HCEC 1CT (cell line): ENCODE data around the gene COPA.
A peak's percentile ranks its signal among the peaks of the same experiment; 100 is the strongest.
"Not testable (repeated sequence)": the region's sequence is repeated elsewhere in the genome, so short reads cannot be mapped to it uniquely, and the experiment has no call there.

Source experiments
- DNase-seq: peaks from one replicate; pipeline ENCODE4 v3.0.0-alpha.2; 2017

Gene COPA

DNA sequence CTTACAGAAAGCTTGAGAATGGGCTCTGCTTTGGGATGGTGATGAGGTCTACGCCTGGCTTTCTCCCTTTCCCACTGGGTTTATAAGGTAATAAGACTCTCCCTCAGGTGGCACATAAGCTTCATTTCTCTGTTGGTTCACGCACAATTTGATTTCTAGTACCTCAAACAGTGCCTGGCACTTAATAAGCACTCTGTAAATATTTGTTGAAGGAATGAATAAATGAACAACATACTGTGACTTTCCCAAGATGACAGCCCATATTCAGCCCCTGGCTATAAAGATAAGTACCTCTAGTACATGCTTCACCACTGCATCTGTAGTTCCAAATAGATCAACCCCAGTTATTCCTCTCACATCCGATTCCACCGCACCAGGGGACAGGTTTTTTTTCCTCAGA is 17.8 kb downstream of the COPA start:
- DNase-seq, result no peak

DNA sequence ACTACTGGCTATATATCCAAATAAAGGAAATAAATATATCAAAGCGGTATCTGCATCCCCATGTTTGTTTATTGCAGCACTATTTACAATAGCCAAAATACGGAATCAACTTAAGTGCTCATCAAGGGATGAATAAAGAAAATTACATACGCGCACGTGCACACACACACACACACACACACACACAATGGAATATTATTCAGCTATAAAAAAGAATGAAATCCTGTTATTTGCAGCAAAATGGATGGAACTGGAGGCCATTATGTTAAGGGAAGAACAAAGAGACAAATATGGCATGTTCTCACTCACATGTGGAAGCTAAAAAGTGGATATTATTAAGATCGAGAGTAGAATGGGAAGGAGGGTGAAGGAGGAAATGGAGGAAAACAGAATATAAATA is 20.2 kb downstream of the COPA start:
- no peak for DNase-seq

DNA sequence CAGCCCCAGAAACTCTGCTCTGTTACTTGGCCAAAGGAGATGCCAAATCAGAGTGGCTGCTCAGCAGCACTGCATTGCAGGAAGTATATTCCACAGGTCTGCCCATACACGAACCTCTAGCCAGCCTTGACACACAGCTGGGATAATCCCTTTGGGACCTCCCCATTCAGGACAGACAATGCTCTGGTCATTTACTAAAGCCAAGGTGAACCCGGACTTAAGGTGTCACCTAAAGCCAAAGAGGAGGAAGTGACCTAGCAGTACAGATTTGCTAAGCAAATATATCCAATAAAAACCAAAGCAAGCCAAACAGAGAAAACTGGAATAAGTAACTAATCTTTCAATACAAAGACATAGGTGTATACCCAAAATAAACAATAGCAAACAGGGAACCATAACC is 27.7 kb downstream of the COPA start:
- DNase-seq, result no peak

DNA sequence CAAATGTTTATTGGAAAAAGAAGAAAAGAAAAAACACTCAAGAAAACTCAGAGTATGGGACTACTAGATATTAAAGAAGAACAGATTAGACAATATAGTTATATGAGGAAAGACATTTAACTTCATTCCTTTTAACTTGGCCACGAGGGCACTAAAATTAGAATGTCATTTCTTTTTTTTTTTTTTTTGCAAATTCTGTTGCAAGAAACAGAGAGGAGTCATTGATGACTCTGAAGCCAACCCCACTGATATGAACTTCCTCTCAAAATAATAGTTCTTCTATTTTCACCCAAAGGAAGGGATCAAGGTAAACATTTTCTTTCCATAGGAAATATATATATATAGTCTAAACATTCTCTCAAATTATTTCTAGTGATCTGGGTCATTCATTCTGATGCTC is 33.5 kb downstream of the COPA start:
- no peak for DNase-seq

- DNase-seq, result peak; percentile 14
These were observed 33.9 kb downstream of the COPA start for GRCh38 chr1:160309185-160309557.

DNA sequence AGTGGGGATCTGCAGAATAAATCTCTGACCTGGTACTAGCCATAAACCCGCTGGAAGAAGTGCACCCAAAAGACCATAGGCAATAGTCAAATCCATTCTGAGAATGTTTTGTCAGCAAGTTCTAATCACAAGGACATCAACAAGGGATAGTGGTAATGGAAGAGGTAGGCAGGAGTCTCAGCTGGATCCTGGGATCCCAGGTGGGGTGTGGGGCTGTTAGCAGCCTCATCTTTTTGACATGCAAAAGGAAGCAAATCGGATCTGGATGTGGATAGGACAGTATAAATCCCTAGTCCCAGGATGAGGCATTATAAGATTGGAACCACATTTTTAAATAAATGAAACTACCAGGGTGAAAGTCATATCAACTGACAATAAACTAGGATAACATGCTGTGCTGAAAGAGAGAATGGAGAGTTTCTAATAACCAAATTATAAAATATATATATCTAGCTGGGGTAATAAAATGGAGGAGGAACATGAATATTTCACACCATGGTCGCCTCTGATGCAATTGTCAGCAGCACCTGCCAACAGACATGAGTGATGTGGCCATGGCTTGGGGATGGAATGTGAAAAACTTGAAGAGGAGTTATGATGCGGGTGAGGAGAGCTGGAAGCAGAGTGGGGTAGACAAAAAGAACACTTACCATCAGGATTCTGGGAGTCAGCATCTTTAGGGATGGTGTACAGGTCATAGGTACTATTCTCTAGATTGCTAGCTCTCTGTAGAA is 34.4 kb downstream of the COPA start:
- no peak for DNase-seq

- no peak for DNase-seq
These were observed 35.8 kb downstream of the COPA start for GRCh38 chr1:160307118-160307791.

DNA sequence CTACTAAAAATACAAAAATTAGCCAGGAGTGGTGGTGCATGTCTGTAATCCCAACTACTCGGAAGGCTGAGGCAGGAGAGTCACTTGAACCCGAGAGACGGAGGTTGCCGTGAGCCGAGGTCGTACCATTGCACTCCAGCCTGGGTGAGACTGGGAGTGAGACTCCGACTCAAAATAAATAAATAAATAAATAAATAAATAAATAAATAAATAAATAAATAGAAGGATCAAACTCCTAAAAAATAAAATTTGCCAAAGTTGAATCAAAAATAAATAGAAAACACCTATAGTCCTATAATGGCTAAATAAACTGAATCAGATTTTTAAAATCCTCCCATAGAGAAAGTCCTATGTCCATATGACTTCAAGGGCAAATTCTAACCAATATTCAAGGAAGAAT is 42.9 kb downstream of the COPA start:
- DNase-seq, result no peak

- DNase-seq, result no peak
These were observed 47.0 kb downstream of the COPA start for GRCh38 chr1:160296036-160296435.

- no peak for DNase-seq
These were observed 49.8 kb downstream of the COPA start for GRCh38 chr1:160293020-160293968.

DNA sequence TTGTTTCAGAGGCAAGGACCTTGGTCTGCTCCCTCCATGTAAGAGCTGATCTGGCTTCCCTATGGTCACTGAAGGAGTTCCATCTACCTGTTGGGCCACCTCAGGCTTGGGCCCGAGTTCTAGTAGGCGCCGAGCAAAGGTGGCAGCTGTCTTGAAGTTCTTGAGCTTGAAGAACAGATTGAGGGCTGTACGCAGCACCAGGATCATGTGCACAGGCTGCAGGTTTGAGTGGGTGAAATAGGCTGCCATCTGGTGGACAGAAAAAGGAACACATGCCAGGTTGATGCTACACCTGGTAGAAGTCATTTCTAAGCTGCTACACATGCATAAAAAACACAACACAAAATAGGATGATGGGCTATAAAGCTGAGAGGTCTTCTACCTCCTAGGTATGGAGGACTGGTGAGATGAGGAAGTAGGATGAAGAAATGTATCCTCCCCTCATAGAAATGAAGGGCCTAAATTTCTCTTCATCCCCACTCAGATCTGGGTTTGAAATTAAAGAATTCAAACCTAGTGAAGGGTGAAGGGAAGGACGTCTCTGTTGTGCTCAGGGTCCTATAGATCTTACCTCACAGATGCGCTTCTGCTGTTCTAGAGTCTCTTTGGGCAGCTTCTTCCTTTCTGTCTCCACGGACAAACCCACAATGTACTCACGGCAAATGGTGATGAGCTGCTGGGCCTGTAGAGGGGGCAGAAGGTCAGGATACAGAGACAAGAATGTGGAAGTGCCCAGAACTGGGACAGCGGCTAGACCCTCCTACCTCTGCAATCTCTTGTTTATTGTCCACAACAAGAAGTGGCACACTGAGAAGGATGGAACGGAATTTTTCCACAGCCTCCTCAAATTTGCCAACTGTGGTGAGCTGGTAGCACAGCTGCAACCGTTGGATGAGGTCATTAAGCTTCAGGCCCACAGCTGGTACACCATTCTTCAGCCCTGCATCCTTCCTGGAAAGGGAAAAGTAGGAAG is 51.5 kb downstream of the COPA start:
- peak; percentile 56 for DNase-seq

DNA sequence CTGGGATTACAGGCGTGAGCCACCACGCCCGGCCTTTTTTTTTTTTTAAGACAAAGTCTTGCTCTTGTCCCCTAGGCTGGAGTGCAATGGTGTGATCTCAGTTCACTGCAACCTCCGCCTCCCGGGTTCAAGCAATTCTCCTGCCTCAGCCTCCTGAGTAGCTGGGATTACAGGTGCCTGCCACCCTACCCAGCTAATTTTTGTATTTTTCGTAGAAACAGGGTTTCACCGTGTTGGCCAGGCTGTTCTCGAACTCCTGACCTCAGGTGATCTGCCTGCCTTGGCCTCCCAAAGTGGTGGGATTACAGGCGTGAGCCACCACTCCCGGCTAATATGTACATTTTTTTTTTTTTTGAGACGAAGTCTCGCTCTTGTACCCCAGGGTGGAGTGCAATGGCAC is 55.3 kb downstream of the COPA start:
- DNase-seq, result not testable (repeated sequence)

DNA sequence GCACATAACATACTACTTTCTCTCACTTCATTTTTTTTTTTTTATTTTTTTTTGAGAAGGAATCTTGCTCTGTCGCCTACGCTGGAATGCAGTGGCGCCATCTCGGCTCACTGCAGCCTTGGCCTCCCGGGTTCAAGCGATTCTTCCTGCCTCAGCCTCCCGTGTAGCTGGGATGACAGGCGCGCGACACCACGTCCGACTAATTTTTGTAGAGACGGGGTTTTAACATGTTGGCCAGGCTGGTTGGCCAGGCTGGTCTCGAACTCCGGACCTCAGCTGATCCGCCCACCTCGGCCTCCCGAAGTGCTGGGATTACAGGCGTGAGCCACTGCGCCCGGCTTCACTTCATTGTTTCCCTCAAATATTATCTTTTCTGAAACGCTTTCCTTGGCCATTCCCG is 57.5 kb downstream of the COPA start:
- DNase-seq, result no peak

DNA sequence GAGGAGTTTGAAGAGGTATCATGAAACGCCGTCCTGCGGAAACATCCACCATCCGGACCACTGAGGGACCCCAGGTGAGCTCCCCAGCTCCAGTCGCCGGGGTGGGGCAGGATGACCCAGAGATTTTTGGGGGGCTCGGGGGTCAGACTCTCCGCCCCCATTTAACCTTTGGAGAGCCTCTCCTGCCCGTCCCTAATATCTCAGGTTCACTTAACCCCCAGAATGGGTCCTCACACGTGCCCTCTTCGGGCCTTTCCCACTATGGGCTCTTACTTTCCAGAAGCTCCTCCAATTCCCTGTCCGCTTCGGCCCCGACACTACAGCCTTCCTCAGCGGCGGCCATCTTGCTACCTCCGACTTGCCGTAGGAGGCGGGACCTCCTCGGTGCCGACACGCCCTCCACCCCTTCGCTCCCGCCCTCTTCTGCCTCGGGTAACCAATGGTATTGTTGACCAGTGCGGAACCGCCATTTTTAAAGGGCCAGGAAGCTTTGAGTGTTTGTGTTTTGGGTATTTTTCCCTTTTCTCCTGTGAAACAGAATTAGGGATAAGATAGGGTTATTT is 58.2 kb downstream of the COPA start, which contains the start of gene PEX19:
TSS of gene PEX19 (minus strand) at position 352 of the 563 bp plus-strand sequence. CDS start at position 343, 9 bp downstream.
- DNase-seq, result peak; percentile 91

GRCh38 chr1:160284220-160284781 is 58.7 kb downstream of the COPA start:
- DNase-seq, result peak; percentile 83

- DNase-seq, result no peak
These were observed 60.2 kb downstream of the COPA start for GRCh38 chr1:160282807-160283206.

GRCh38 chr1:160277987-160278386 is 65.1 kb downstream of the COPA start:
- no peak for DNase-seq

- DNase-seq, result no peak
These were observed 65.7 kb downstream of the COPA start for GRCh38 chr1:160277330-160277729.

- no peak for DNase-seq
These were observed 72.0 kb downstream of the COPA start for GRCh38 chr1:160271025-160271424.

DNA sequence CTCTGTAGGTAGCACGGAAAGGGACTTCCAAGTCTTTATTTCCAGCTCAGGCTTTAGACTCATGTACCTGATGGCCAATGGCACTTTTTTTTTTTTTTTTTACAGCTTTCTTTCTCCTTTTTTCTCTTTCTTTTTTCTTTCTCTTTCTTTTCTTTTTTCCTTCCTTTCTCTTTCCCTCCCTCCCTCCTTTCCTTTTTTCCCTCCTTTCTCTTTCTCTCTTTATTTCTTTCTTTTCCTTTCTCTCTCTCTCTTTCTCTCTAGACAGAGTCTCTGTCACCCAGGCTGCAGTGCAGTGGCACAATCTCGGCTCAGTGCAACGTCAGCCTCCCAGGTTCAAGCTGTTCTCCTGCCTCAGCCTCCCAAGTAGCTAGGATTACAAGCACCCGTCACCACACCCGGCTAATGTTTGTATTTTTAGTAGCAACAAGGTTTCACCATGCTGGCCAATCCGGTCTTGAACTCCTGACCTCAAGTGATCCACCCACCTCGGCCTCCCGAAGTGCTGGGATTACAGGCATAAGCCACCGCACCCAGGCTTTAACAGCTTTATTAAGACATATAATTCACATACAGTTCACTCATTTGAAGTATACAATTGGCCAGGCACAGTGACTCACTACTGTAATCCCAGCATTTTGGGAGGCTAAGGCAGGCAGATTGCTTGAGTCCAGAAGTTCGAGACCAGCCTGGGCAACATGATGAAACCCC is 75.6 kb downstream of the COPA start:
- DNase-seq, result no peak

DNA sequence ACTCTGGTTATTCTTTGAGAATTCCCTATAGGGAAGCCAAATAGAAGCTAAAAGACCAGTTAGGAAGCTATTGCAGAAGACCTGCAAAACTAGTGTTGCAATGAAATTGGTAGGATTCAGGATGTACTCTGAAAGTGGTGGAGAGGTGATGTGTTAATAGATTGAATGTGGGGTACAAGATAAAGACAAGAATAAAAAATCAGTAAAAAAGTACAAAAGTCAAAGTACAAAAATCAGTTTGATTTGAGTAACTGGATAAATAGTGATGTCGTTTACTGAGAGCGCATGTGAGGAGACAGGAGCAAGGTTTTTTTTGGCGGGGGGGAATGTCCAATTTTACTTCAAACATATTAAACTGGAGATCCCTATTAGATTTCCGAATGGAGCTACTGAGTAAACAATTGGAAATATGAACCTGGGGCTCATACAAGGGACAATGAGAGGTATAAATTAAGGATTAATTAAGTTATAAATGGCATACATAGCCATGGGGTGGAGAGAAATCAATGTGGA is 78.2 kb downstream of the COPA start:
- no peak for DNase-seq
